GM18861 (cell line): ENCODE data around the gene BHLHE40.

Experiments
- ATAC-seq: cut with Tn5 transposase; IDR thresholded peaks from one replicate; pipeline ENCODE4 v1.9.1; 2021; ENCODE audit not compliant: unreplicated experiment

The BHLHE40 gene

GRCh38 chr3:4979428-4980228 lies at the start of gene BHLHE40:
TSS of gene BHLHE40 (plus strand) at chr3:4979437. CDS start at chr3:4979719, 282 bp downstream.
- peak; percentile 3 for ATAC-seq

GRCh38 chr3:4930501-4930900 lies 48.7 kb upstream of the BHLHE40 start:
- ATAC-seq = no peak

GRCh38 chr3:4934050-4934449 lies 45.2 kb upstream of the BHLHE40 start:
- no peak for ATAC-seq

DNA sequence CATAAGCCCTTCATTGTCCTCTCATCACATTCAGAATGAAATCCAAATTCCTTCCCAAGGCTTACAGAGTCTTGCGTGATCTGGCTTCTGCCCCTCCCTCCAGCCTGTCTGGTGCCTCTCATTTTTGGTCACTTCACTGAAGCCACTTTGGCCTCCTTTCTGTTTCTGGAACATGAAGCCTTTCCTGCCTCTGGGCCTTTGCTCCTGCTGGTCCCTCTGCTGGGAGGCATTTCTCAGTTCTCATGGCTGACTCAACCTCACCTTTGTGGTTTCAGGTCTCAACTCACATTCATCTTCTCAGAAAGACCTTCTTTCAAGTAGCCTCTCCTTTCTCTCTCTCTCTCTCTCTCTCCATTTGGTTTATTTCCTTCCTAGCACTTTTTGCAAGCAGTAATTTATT lies 43.9 kb upstream of the BHLHE40 start:
- no peak for ATAC-seq

GRCh38 chr3:4936982-4937614 lies 42.1 kb upstream of the BHLHE40 start:
- ATAC-seq = no peak

DNA sequence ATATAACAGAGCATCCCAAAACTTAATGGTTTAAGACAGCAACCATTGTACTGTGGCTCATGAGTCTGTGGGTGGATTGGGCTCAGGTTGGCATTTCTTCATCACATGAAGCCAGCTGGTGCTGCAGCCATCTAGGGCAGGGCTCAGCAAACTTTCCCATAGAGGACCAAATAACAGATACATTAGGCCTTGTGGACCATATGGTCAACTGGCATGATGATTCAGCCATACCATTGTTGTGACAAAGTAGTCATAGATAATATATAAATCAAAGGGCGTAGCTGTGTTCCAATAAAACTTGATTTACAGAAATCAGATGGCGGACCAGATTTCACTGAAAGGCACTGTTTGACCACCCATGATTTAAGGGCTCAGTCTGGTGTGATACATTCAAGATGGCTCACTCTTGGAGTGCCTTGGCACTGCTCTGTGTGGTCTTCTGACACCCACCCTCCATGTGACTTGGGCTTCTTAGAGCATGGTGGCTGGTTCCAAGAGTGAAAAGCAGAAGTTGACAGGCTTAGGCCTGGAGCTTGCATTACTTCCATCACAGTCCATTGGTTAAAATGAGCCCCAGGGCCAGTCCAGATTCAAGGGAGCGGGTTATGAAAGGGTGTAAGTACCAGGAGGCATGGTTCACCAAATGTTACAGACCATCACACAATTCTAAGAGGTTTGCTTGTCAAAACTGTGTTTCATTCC lies 40.8 kb upstream of the BHLHE40 start:
- ATAC-seq = no peak

DNA sequence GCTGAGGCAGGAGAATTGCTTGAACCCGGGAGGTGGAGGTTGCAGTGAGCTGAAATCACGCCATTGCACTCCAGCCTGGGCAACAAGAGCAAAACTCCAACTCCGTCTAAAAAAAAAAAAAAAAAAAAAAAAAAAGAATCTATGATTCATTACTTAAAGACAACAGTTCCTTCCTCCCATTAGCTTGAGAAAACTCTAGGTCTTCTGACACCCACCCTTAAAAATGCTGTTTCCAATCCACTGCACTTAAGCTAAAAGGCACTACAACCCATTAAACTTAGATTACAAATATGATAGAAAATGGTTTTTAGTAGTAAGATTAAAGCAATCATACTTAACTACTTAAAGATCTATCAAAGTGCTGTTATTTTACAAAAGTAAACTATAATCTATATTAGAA lies 40.0 kb upstream of the BHLHE40 start:
- ATAC-seq = no peak

GRCh38 chr3:4940985-4941384 lies 38.3 kb upstream of the BHLHE40 start:
- ATAC-seq = no peak

- no peak for ATAC-seq
Observed at GRCh38 chr3:4943549-4943948, 35.7 kb upstream of the BHLHE40 start.

DNA sequence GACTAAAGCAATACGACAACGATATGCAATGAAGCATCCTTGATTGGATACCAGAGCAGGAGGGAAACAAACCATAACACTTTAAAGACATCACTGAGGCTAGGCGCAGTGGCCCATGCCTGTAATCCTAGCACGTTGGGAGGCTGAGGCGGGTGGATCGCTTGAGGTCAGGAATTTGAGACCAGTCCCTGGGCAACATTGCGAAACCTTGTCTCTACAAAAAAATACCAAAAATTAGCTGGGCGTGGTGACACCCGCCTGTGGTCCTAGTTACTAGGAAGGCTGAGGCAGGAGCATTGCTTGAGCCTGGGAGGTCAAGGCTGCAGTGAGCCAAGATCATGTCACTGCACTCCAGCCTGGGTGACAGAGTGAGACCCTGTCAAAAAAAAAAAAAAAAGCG lies 33.9 kb upstream of the BHLHE40 start:
- no peak for ATAC-seq

- no peak for ATAC-seq
Observed at GRCh38 chr3:4947028-4947427, 32.2 kb upstream of the BHLHE40 start.

- no peak for ATAC-seq
Observed at GRCh38 chr3:4948395-4948794, 30.8 kb upstream of the BHLHE40 start.

- ATAC-seq = no peak
Observed at GRCh38 chr3:4949004-4949403, 30.2 kb upstream of the BHLHE40 start.

GRCh38 chr3:4949659-4950058 lies 29.6 kb upstream of the BHLHE40 start:
- ATAC-seq = no peak

DNA sequence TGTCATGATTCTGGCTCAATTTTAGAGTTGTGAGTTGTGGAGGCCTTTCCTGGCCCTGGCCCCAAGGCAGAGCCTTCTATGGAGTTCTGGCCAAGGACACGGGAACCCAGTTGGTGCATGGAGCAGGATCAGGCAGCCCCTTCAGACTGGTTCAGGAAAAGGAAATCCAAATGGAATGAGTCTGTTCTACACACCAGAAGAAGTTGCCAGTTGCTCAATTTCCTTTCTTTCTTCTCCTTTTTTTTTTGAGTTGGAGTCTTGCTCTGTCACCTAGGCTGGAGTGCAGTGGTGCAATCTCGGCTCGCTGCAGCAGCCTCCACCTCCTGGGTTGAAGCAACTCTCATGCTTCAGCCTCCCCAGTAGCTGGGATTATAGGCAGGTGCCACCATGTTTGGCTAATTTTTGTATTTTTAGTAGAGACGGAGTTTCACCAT lies 28.9 kb upstream of the BHLHE40 start:
- ATAC-seq = no peak

GRCh38 chr3:4950948-4951347 lies 28.3 kb upstream of the BHLHE40 start:
- ATAC-seq = no peak

- no peak for ATAC-seq
Observed at GRCh38 chr3:4953119-4953518, 26.1 kb upstream of the BHLHE40 start.

- ATAC-seq = no peak
Observed at GRCh38 chr3:4954256-4955000, 24.8 kb upstream of the BHLHE40 start.

DNA sequence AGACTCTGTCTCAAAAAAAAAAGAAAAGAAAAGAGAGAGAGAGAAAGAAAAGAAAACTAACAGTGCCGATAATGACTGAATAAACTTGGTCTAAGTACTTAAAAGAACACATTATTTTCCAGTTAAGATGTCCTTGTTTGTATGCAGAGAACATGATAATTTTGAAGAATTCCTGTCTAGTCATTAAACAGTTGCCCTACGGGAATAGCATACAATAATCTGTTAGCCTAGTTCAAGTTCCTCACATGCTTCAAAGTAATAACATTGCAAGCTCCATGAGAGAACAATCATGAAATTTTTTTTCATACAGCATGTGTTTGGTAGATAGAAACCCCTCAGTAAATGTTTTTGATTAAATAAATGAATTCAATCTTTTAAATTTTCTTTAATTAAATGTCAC lies 23.1 kb upstream of the BHLHE40 start:
- no peak for ATAC-seq

- no peak for ATAC-seq
Observed at GRCh38 chr3:4956738-4957137, 22.5 kb upstream of the BHLHE40 start.

DNA sequence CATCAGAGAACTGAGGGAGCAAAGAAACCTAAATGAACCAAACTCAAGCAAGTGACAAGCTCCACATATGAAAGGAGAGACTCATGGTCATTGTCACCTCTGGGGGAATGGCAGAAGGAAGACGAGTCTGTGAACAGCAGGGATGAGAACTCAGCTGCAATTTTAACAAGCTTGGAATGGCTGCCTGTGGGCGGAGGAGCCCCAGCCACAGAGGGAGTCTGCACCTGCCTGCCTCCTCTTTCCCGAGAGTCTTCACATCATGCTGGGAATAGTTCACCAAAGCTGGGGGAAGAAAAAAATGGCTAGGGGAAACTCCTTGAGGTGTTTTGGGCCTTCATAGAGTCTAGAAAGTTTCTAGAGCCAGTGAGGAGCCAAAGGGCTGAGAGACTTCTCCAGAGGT lies 21.3 kb upstream of the BHLHE40 start:
- ATAC-seq = no peak
